Measurements from ENCODE around the gene MTF2.

MTF2 gene

GRCh38 chr1:93102142-93102541 lies 23.1 kb downstream of the MTF2 start:
- no peak for DNase-seq
- Mint-ChIP-seq H3K9me3 (peaks cover 9% of the 10 kb centered on the region), H3K4me1 (peaks cover 8% of the 10 kb centered on the region), H3K27me3 (no peaks in the 10 kb centered on the region), H3K27ac (no peak overlapping the region), H3K36me3 (peaks cover 42% of the 10 kb centered on the region), H3K4me3 (no peak overlapping the region)
- CTCF ChIA-PET = no interaction called here

- no peaks in the 10 kb centered on the region for H3K27me3 Mint-ChIP-seq
- H3K9me3 Mint-ChIP-seq = peaks cover 14% of the 10 kb centered on the region
- DNase-seq = no peak
- H3K4me3 Mint-ChIP-seq = no peak overlapping the region
- peaks cover 11% of the 10 kb centered on the region for H3K4me1 Mint-ChIP-seq
- H3K27ac Mint-ChIP-seq = no peak overlapping the region
- CTCF ChIA-PET = no interaction called here
- peaks cover 56% of the 10 kb centered on the region for H3K36me3 Mint-ChIP-seq
Measured at GRCh38 chr1:93106226-93106625, 27.1 kb downstream of the MTF2 start.

GRCh38 chr1:93107395-93107794 lies 28.3 kb downstream of the MTF2 start:
- Mint-ChIP-seq H3K36me3 (peaks cover 51% of the 10 kb centered on the region), H3K4me1 (peaks cover 9% of the 10 kb centered on the region), H3K4me3 (no peak overlapping the region), H3K9me3 (peaks cover 14% of the 10 kb centered on the region), H3K27me3 (no peaks in the 10 kb centered on the region), H3K27ac (no peak overlapping the region)
- CTCF ChIA-PET = interaction anchor here (0.7 kb wide), 1 partner anchor 165 kb away, joined by 3 read pairs; no protein-coding TSS in a partner anchor
- DNase-seq = no peak

GRCh38 chr1:93108335-93108734 lies 29.3 kb downstream of the MTF2 start:
- no peak overlapping the region for H3K27ac Mint-ChIP-seq
- H3K4me1 Mint-ChIP-seq = peaks cover 9% of the 10 kb centered on the region
- H3K36me3 Mint-ChIP-seq = peaks cover 56% of the 10 kb centered on the region
- no peak overlapping the region for H3K4me3 Mint-ChIP-seq
- H3K27me3 Mint-ChIP-seq = no peaks in the 10 kb centered on the region
- DNase-seq = no peak
- CTCF ChIA-PET = interaction anchor here (0.6 to 0.7 kb wide), 2 partner anchors 22 to 166 kb away, joined by 3 read pairs; no protein-coding TSS in a partner anchor
- peaks cover 14% of the 10 kb centered on the region for H3K9me3 Mint-ChIP-seq

GRCh38 chr1:93109578-93109977 lies 30.5 kb downstream of the MTF2 start:
- Mint-ChIP-seq H3K36me3 (peaks cover 50% of the 10 kb centered on the region), H3K4me3 (no peak overlapping the region), H3K9me3 (peaks cover 14% of the 10 kb centered on the region), H3K4me1 (peaks cover 9% of the 10 kb centered on the region), H3K27me3 (no peaks in the 10 kb centered on the region), H3K27ac (no peak overlapping the region)
- no peak for DNase-seq
- CTCF ChIA-PET = no interaction called here

- no peaks in the 10 kb centered on the region for H3K27me3 Mint-ChIP-seq
- H3K36me3 Mint-ChIP-seq = peaks cover 42% of the 10 kb centered on the region
- no peak for DNase-seq
- CTCF ChIA-PET = interaction anchor here (0.6 kb wide), 1 partner anchor 72 kb away, joined by 3 read pairs; no protein-coding TSS in a partner anchor
- H3K4me1 Mint-ChIP-seq = peaks cover 9% of the 10 kb centered on the region
- no peak overlapping the region for H3K27ac Mint-ChIP-seq
- no peak overlapping the region for H3K4me3 Mint-ChIP-seq
- peaks cover 9% of the 10 kb centered on the region for H3K9me3 Mint-ChIP-seq
Measured at GRCh38 chr1:93111065-93111464, 32.0 kb downstream of the MTF2 start.

- Mint-ChIP-seq H3K36me3 (peaks cover 43% of the 10 kb centered on the region), H3K27ac (no peak overlapping the region), H3K9me3 (peaks cover 9% of the 10 kb centered on the region), H3K4me1 (peaks cover 9% of the 10 kb centered on the region), H3K4me3 (no peak overlapping the region), H3K27me3 (no peaks in the 10 kb centered on the region)
- no peak for DNase-seq
- CTCF ChIA-PET = interaction anchor here (0.6 kb wide), 1 partner anchor 73 kb away, joined by 3 read pairs; no protein-coding TSS in a partner anchor
Measured at GRCh38 chr1:93111561-93111960, 32.5 kb downstream of the MTF2 start.

GRCh38 chr1:93113127-93113526 lies 34.0 kb downstream of the MTF2 start:
- no peak overlapping the region for H3K4me3 Mint-ChIP-seq
- DNase-seq = no peak
- peaks cover 40% of the 10 kb centered on the region for H3K36me3 Mint-ChIP-seq
- H3K4me1 Mint-ChIP-seq = peaks cover 9% of the 10 kb centered on the region
- no peak overlapping the region for H3K27ac Mint-ChIP-seq
- CTCF ChIA-PET = no interaction called here
- no peaks in the 10 kb centered on the region for H3K27me3 Mint-ChIP-seq
- H3K9me3 Mint-ChIP-seq = peaks cover 5% of the 10 kb centered on the region

- CTCF ChIA-PET = no interaction called here
Measured at GRCh38 chr1:93114391-93114790, 35.3 kb downstream of the MTF2 start.

GRCh38 chr1:93120614-93121013 lies 41.5 kb downstream of the MTF2 start:
- H3K36me3 Mint-ChIP-seq = peaks cover 44% of the 10 kb centered on the region
- CTCF ChIA-PET = interaction anchor here (0.6 kb wide), 1 partner anchor 35 kb away, joined by 4 read pairs; no protein-coding TSS in a partner anchor

More at GRCh38 chr1:93114391-93114790, 35.3 kb downstream of the MTF2 start:
- Mint-ChIP-seq H3K4me1 (peaks cover 7% of the 10 kb centered on the region), H3K4me3 (no peak overlapping the region), H3K27me3 (no peaks in the 10 kb centered on the region), H3K9me3 (no peaks in the 10 kb centered on the region), H3K36me3 (peaks cover 39% of the 10 kb centered on the region), H3K27ac (no peak overlapping the region)
- DNase-seq = no peak

GRCh38 chr1:93123201-93123783 lies 44.2 kb downstream of the MTF2 start:
- H3K27me3 Mint-ChIP-seq = no peaks in the 10 kb centered on the region
- CTCF ChIA-PET = interaction anchor here (0.6 kb wide), 1 partner anchor 84 kb away, joined by 3 read pairs; no protein-coding TSS in a partner anchor
- H3K36me3 Mint-ChIP-seq = peaks cover 34% of the 10 kb centered on the region
- no peaks in the 10 kb centered on the region for H3K4me1 Mint-ChIP-seq
- H3K27ac Mint-ChIP-seq = no peak overlapping the region
- DNase-seq = no peak
- H3K4me3 Mint-ChIP-seq = no peak overlapping the region
- no peaks in the 10 kb centered on the region for H3K9me3 Mint-ChIP-seq

More at GRCh38 chr1:93120614-93121013, 41.5 kb downstream of the MTF2 start:
- Mint-ChIP-seq H3K27ac (no peak overlapping the region), H3K4me1 (no peaks in the 10 kb centered on the region), H3K4me3 (no peak overlapping the region), H3K27me3 (no peaks in the 10 kb centered on the region), H3K9me3 (no peaks in the 10 kb centered on the region)
- DNase-seq = no peak

- no peak for DNase-seq
- no peaks in the 10 kb centered on the region for H3K9me3 Mint-ChIP-seq
- H3K4me3 Mint-ChIP-seq = no peak overlapping the region
- H3K27me3 Mint-ChIP-seq = no peaks in the 10 kb centered on the region
- no peaks in the 10 kb centered on the region for H3K4me1 Mint-ChIP-seq
- H3K36me3 Mint-ChIP-seq = peaks cover 26% of the 10 kb centered on the region
- no peak overlapping the region for H3K27ac Mint-ChIP-seq
- CTCF ChIA-PET = interaction anchor here (1.0 kb wide), 1 partner anchor 7 kb away, joined by 3 read pairs; no protein-coding TSS in a partner anchor
Measured at GRCh38 chr1:93124556-93125355, 45.7 kb downstream of the MTF2 start.

GRCh38 chr1:93129507-93130099 lies 50.5 kb downstream of the MTF2 start:
- no peak for DNase-seq
- H3K4me1 Mint-ChIP-seq = no peaks in the 10 kb centered on the region
- no peaks in the 10 kb centered on the region for H3K9me3 Mint-ChIP-seq
- no peaks in the 10 kb centered on the region for H3K27me3 Mint-ChIP-seq
- H3K4me3 Mint-ChIP-seq = no peak overlapping the region
- H3K36me3 Mint-ChIP-seq = peaks cover 13% of the 10 kb centered on the region
- CTCF ChIA-PET = no interaction called here
- H3K27ac Mint-ChIP-seq = no peak overlapping the region

GRCh38 chr1:93132638-93133037 lies 53.6 kb downstream of the MTF2 start:
- Mint-ChIP-seq H3K4me1 (no peaks in the 10 kb centered on the region), H3K36me3 (peaks cover 16% of the 10 kb centered on the region), H3K27me3 (no peaks in the 10 kb centered on the region), H3K9me3 (no peaks in the 10 kb centered on the region), H3K27ac (no peak overlapping the region), H3K4me3 (no peak overlapping the region)
- no peak for DNase-seq
- CTCF ChIA-PET = no interaction called here
